ENCODE data around the gene SPAG8. TPM values are rescaled to one million over a fixed set of nuclear protein-coding genes. Genes with fewer than 3 reads are reported as not detected.
A peak's percentile ranks its signal among the peaks of the same experiment; 100 is the strongest.

The SPAG8 gene
- total and polyA plus RNA-seq, 5 experiments from 2014 or later, result 0.17 to 8.9 (median 2.2) TPM

DNA sequence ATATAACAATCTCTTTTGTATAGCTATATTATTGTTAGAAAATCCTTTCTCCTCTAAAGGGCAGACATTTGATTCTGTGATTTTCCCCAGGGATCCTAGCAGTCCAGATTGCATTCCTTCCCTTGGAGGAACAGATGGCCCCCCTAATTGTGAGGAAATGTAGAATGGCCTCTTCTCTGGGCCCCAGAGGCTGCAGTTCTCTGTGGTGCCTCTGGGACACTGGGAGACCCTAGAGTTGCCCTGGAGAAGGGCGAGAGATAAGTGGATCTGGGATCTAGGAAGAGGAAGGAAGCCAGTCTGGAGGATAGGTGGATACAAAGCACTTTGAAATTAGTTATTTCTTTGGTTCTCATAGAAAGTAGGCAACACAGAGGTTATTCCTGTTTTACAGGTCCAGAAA is 4.6 kb upstream of the SPAG8 start:
- POLR2A ChIA-PET, result no interaction called here
- peaks cover 0 to 3% (median 0%) of the 10 kb centered on the region in 9 donors for H3K9me3 Mint-ChIP-seq
- no peaks in the 10 kb centered on the region for H3K36me3 Mint-ChIP-seq
- DNase-seq (no peak), ATAC-seq (no peak)
- H3K27me3 Mint-ChIP-seq, result peaks cover 0 to 5% (median 0%) of the 10 kb centered on the region in 5 donors
- H3K4me3 Mint-ChIP-seq, result peak overlapping the region in 4 of 10 donors; percentile 57 to 99 (median 92)
- H3K27ac Mint-ChIP-seq, result peak overlapping the region in 1 of 10 donors; percentile 47
- peaks cover 27 to 35% (median 31%) of the 10 kb centered on the region in 4 donors for H3K4me1 Mint-ChIP-seq

DNA sequence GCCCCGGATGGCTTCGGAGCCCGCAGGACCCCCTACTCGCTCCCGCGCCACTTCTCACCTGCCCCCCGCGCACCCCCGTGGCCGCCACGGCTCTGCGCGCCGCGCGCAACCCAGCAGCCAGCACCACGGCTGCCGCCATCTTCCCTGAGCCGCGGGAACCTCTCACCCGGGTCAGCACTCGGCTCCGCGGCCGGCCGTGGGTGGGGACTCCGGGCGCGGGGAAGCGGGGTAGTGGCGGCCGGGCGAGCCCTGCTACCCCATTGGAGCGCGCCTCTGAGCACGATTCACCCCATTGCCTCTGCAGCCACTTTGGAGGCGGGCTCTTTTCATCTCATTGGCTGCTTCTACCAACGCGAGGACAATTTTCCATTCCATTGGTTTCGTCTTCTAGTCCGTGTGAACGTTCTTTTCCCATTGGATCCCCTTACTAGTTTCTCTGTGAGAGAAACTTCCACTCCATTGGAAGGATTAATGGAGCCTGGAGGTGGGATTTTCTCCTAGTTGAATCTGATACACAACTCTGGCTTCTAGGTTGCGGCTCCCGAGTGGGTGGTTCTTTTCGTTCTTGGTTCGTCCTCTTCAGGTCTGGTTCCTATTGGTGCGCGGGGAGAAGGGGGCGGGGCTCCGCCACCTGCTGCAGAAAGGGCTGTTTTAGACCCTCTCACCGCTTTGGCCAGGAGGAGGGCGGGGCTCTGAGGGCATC is 2.9 kb upstream of the SPAG8 start, which contains the start of gene HINT2:
HINT2 (minus strand) TSS at position 202 of the 703 bp plus-strand sequence; CDS start at position 139, 63 bp downstream.
- Mint-ChIP-seq H3K36me3 (no peaks in the 10 kb centered on the region), H3K9me3 (peaks cover 0 to 3% (median 0%) of the 10 kb centered on the region in 9 donors)

DNA sequence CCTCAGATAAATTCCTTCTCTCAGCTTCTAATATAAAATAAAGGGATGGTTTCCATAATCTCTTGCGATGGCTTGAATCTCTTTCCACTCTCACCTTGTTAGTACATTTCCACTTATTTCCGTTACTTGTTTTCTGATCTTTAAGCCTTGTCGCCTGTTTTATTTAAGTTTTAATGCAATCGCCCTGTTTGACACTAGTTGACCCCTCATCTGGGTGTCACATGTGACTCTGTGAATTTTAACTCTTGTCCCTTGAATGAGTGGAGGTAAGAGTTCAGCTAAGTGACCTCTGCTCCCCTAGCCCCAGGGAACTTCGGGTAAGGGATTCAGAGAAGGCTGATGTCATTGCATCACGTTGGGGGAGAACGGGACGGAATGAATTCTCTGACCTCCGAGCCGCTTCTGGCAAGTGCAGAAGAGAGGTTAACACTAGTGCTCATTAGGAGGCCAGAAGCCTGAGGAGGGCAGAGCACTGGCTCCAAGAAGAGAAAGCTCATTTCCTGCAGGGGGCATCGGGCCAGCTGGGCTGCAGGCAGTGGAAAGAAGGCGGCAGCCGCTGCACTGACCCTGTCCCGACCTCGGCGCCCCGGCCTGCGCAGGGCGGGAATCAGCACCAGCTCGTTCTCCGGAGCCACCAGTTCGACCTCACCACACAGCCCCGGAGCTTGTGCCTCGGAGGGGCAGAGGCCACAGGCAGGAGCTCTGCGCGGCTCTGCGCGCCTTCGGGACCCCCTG is 2.2 kb upstream of the SPAG8 start:
- DNase-seq, result peak in 3 of 10 donors; percentile 21 to 28 (median 26)
- H3K9me3 Mint-ChIP-seq, result peaks cover 0 to 3% (median 0%) of the 10 kb centered on the region in 9 donors
- peaks cover 31 to 46% (median 42%) of the 10 kb centered on the region in 4 donors for H3K4me1 Mint-ChIP-seq
- no peaks in the 10 kb centered on the region for H3K36me3 Mint-ChIP-seq
- peak overlapping the region; percentile 33 to 97 (median 87) for H3K27ac Mint-ChIP-seq
- peaks cover 0 to 5% (median 0%) of the 10 kb centered on the region in 5 donors for H3K27me3 Mint-ChIP-seq
- POLR2A ChIA-PET, result interaction anchor here (0.7 to 4.4 kb wide), 9 partner anchors 12 to 743 kb away, joined by 3 to 28 read pairs (median 3); partner anchors contain the start of genes CREB3, FAM221B, STOML2 and TLN1
- ATAC-seq, result peak in 1 of 2 donors; percentile 3
- H3K4me3 Mint-ChIP-seq, result peak overlapping the region; percentile 82 to 99 (median 96)

More for the DNA sequence above, 2.9 kb upstream of the SPAG8 start, which contains the start of gene HINT2:
- DNase-seq, result peak; percentile 92 to 98 (median 96)
- H3K27me3 Mint-ChIP-seq, result peaks cover 0 to 5% (median 0%) of the 10 kb centered on the region in 5 donors
- H3K4me3 Mint-ChIP-seq, result peak within 1 kb of the TSS; percentile 87 to 99 (median 96)
- ATAC-seq, result peak; percentile 76 to 78
- H3K4me1 Mint-ChIP-seq, result peaks cover 31 to 46% (median 40%) of the 10 kb centered on the region in 4 donors
- POLR2A ChIA-PET, result interaction anchor here (0.7 to 4.4 kb wide), 9 partner anchors 11 to 743 kb away, joined by 3 to 28 read pairs (median 3); partner anchors contain the start of genes CREB3, FAM221B, STOML2 and TLN1
- H3K27ac Mint-ChIP-seq, result peak within 1 kb of the TSS; percentile 91 to 98 (median 96)

DNA sequence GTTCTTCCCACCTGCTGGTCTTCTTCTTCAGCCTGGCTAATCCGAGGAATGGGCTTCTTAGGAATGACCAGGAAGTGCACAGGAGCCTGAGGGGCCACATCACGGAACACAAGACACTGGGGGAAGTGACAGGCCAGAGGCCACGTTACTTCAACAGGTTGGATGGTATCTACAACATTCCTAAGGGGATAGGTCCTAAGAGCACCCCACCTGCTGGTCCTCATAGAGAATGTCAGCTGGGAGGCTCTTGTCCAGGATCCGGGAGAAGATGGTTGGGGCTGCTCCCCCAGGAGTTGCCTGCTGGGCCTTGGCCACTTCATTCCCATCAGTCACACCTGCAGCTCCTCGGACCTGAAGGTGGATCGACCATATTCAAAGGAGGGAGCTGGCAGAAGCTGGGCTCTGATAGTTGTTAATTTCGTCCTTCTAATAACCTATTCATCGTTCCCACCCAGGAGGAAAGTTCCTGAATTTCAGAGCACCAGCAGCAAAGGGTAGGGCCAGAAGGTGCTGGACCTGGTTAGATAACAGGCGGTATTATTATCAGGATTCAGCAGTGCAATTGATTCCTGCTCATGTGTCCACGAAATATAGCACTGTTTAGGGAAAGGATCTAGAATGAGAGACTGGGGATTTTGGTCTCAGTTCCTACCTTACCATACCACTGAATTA is 1.5 kb upstream of the SPAG8 start:
- H3K4me1 Mint-ChIP-seq, result peaks cover 31 to 46% (median 42%) of the 10 kb centered on the region in 4 donors
- ATAC-seq, result no peak
- H3K27me3 Mint-ChIP-seq, result peaks cover 0 to 5% (median 0%) of the 10 kb centered on the region in 5 donors
- H3K4me3 Mint-ChIP-seq, result peak overlapping the region; percentile 70 to 99 (median 96)
- H3K9me3 Mint-ChIP-seq, result peaks cover 0 to 3% (median 0%) of the 10 kb centered on the region in 9 donors
- POLR2A ChIA-PET, result interaction anchor here (1.0 to 4.4 kb wide), 5 partner anchors 15 to 710 kb away, joined by 3 to 28 read pairs (median 5); partner anchors contain the start of genes CREB3, FAM221B, STOML2 and TLN1
- peaks cover 0 to 6% (median 0%) of the 10 kb centered on the region in 3 donors for H3K36me3 Mint-ChIP-seq
- H3K27ac Mint-ChIP-seq, result peak overlapping the region in 8 of 10 donors; percentile 6 to 98 (median 76)
- no peak for DNase-seq

DNA sequence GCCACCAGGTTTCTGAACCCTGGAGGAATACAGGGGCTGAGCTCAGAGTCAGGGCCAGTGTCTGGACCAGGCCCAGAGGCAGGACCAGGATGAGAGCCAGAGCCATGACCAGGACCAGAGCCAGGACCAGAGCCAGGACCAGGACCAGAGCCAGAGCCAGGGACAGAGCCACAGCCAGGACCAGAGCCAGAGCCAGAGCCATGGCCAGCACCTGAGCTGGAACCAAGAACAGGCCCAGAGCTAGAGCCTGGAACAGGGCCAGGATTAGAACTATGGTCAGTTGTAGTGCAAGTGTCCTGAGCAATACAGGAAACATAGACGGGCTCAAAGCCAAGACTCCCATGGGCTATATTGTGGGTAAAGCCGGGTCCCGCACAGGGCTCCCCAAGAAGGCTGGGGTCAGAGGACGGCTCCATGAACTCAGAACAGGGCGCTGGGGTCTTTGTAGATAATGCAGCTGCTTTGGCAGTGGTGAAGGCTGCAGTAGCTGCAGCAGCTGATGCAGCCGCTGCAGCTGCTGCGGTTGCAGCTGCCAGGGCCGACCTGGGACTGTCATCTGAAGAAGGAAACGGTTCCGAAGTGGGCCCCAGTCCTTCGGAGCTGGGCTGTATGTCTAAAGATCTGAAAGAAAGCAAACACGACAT is 559 bp downstream of the SPAG8 start:
- Mint-ChIP-seq H3K27me3 (peaks cover 0 to 2% (median 0%) of the 10 kb centered on the region in 5 donors), H3K4me3 (peak overlapping the region; percentile 84 to 99 (median 90)), H3K9me3 (peaks cover 0 to 3% (median 0%) of the 10 kb centered on the region in 9 donors), H3K4me1 (peaks cover 20 to 46% (median 42%) of the 10 kb centered on the region in 4 donors), H3K36me3 (peaks cover 0 to 21% (median 0%) of the 10 kb centered on the region in 3 donors), H3K27ac (peak overlapping the region; percentile 92 to 98 (median 96))
- ATAC-seq (no peak), DNase-seq (no peak)
- POLR2A ChIA-PET, result interaction anchor here (0.7 to 4.4 kb wide), 9 partner anchors 10 to 954 kb away, joined by 3 to 28 read pairs (median 3); partner anchors contain the start of genes CREB3, GBA2, RGP1 and TLN1

DNA sequence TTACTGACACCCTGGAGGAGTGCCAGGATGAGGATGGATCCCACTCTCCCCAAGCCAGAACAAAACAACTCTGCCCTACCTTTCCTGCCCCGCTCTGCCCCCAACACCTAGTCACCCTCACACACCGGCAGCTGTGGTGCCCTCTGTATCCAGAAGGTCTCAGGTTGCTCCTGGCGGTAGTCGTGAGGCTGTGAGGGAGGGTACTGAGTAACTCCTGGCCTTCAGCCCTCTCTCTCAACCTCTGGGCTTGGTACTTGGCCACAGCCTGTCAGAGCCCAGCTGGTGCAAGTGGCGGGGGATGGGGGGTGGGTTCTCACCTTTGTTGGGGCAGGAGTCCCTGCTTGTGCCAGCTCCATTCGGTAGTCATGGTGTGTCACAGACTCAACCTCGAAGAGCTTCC is 1.9 kb downstream of the SPAG8 start:
- Mint-ChIP-seq H3K36me3 (peaks cover 0 to 34% (median 0%) of the 10 kb centered on the region in 3 donors), H3K27ac (peak overlapping the region in 9 of 10 donors; percentile 56 to 98 (median 96)), H3K4me3 (peak overlapping the region in 1 of 10 donors; percentile 24), H3K9me3 (no peaks in the 10 kb centered on the region), H3K27me3 (peaks cover 0 to 2% (median 0%) of the 10 kb centered on the region in 5 donors), H3K4me1 (peaks cover 17 to 41% (median 35%) of the 10 kb centered on the region in 4 donors)
- POLR2A ChIA-PET, result no interaction called here
- DNase-seq (no peak), ATAC-seq (no peak)

GRCh38 chr9:35808433-35808832 is 3.6 kb downstream of the SPAG8 start:
- no peaks in the 10 kb centered on the region for H3K9me3 Mint-ChIP-seq
- POLR2A ChIA-PET, result no interaction called here
- DNase-seq (no peak), ATAC-seq (no peak)
- peaks cover 13 to 31% (median 25%) of the 10 kb centered on the region in 4 donors for H3K4me1 Mint-ChIP-seq
- H3K27ac Mint-ChIP-seq, result peak overlapping the region in 2 of 10 donors; percentile 53 to 57
- peaks cover 0 to 40% (median 0%) of the 10 kb centered on the region in 3 donors for H3K36me3 Mint-ChIP-seq
- no peak overlapping the region for H3K4me3 Mint-ChIP-seq
- H3K27me3 Mint-ChIP-seq, result peaks cover 0 to 2% (median 0%) of the 10 kb centered on the region in 5 donors

- Mint-ChIP-seq H3K27me3 (no peaks in the 10 kb centered on the region), H3K36me3 (peaks cover 0 to 59% (median 4%) of the 10 kb centered on the region in 3 donors), H3K4me1 (peaks cover 2 to 11% (median 7%) of the 10 kb centered on the region in 4 donors), H3K9me3 (no peaks in the 10 kb centered on the region), H3K4me3 (no peak overlapping the region), H3K27ac (peak overlapping the region in 2 of 10 donors; percentile 27 to 60)
- ATAC-seq (no peak), DNase-seq (no peak)
- POLR2A ChIA-PET, result interaction anchor here (0.6 to 1.2 kb wide), 2 partner anchors 22 to 174 kb away, joined by 3 read pairs; partner anchors contain the start of gene FAM221B
Observed at GRCh38 chr9:35806101-35806500, 6.0 kb downstream of the SPAG8 start.

- POLR2A ChIA-PET, result interaction anchor here (1.5 kb wide), 1 partner anchor 10 kb away, joined by 3 read pairs; the partner anchor contains the start of gene SPAG8
- Mint-ChIP-seq H3K36me3 (peaks cover 0 to 57% (median 4%) of the 10 kb centered on the region in 3 donors), H3K4me1 (peaks cover 0 to 10% (median 2%) of the 10 kb centered on the region in 4 donors), H3K9me3 (no peaks in the 10 kb centered on the region), H3K27ac (peak overlapping the region in 2 of 10 donors; percentile 36 to 73), H3K4me3 (no peak overlapping the region), H3K27me3 (no peaks in the 10 kb centered on the region)
- DNase-seq (no peak), ATAC-seq (no peak)
Observed at GRCh38 chr9:35801328-35802128, 10.5 kb downstream of the SPAG8 start.

DNA sequence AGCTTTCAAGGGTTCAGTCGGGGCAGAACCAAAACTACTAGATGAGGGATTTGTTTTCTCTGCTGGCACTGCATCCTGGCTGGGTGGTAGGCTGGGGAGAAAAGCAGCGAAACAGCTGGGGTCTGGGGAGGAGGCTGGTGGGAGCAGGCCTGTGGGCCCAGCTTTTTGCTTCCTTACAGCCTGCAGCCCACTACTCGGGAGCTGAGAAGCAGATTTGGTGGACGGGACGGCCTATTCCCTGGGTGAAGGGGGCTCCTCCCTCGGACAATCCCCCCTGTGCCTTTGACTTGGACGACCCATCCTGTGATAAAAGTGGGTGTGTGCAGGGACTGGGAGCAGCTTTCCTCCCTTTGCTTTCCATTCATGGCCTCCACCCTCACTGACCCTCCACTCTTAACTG is 11.5 kb downstream of the SPAG8 start:
- Mint-ChIP-seq H3K27me3 (no peaks in the 10 kb centered on the region), H3K36me3 (peaks cover 0 to 47% (median 4%) of the 10 kb centered on the region in 3 donors), H3K4me3 (no peak overlapping the region), H3K27ac (peak overlapping the region in 1 of 10 donors; percentile 64), H3K4me1 (peaks cover 0 to 12% (median 2%) of the 10 kb centered on the region in 4 donors), H3K9me3 (no peaks in the 10 kb centered on the region)
- no peak for DNase-seq
- POLR2A ChIA-PET, result interaction anchor here (1.5 kb wide), 1 partner anchor 11 kb away, joined by 3 read pairs; the partner anchor contains the start of gene SPAG8
- ATAC-seq, result no peak

All from naive thymus-derived CD8-positive, alpha-beta T cell (primary cell).